ENCODE data around the gene GPR45.

GRCh38 chr2:105283532-105283931 lies 42.0 kb downstream of the GPR45 start:
- TF ChIP-seq, protein P1, sequence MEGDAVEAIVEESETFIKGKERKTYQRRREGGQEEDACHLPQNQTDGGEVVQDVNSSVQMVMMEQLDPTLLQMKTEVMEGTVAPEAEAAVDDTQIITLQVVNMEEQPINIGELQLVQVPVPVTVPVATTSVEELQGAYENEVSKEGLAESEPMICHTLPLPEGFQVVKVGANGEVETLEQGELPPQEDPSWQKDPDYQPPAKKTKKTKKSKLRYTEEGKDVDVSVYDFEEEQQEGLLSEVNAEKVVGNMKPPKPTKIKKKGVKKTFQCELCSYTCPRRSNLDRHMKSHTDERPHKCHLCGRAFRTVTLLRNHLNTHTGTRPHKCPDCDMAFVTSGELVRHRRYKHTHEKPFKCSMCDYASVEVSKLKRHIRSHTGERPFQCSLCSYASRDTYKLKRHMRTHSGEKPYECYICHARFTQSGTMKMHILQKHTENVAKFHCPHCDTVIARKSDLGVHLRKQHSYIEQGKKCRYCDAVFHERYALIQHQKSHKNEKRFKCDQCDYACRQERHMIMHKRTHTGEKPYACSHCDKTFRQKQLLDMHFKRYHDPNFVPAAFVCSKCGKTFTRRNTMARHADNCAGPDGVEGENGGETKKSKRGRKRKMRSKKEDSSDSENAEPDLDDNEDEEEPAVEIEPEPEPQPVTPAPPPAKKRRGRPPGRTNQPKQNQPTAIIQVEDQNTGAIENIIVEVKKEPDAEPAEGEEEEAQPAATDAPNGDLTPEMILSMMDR (IDR thresholded peaks at IDR 0.05): no peak
- no peak for TF ChIP-seq POLR2A (IDR thresholded peaks at IDR 0.05)

Measured in breast epithelium (tissue), 3 donors.